ENCODE measurements around the gene SLAIN1.

DNA sequence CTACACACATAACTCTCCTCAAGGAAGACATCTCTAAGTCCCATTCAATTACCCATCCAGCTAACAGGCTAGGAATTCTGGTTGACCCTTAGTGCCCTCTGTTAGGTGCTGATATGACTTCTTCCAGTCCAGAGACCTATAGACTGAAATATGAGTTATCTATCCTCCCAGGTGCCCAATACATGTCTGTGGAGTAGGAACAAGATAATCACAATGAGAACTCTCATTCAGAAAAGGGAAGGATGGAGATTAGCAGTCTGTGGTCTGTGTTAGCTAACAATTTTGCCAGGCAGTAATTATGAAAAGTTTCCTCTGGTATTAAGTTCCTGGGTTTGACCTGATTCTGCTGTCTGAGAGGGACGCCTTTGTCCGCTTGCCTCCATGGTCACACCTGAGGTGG lies 44.2 kb upstream of the SLAIN1 start:
- TF ChIP-seq, protein P1, sequence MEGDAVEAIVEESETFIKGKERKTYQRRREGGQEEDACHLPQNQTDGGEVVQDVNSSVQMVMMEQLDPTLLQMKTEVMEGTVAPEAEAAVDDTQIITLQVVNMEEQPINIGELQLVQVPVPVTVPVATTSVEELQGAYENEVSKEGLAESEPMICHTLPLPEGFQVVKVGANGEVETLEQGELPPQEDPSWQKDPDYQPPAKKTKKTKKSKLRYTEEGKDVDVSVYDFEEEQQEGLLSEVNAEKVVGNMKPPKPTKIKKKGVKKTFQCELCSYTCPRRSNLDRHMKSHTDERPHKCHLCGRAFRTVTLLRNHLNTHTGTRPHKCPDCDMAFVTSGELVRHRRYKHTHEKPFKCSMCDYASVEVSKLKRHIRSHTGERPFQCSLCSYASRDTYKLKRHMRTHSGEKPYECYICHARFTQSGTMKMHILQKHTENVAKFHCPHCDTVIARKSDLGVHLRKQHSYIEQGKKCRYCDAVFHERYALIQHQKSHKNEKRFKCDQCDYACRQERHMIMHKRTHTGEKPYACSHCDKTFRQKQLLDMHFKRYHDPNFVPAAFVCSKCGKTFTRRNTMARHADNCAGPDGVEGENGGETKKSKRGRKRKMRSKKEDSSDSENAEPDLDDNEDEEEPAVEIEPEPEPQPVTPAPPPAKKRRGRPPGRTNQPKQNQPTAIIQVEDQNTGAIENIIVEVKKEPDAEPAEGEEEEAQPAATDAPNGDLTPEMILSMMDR (IDR thresholded peaks at IDR 0.05): no peak
- TF ChIP-seq EP300 (IDR thresholded peaks at IDR 0.05) (no peak), POLR2A (IDR thresholded peaks at IDR 0.05) (no peak)

Data from stomach (tissue), 4 donors.